ENCODE data around the gene APOB. TPM values are rescaled to one million over a fixed set of nuclear protein-coding genes. Genes with fewer than 3 reads are reported as not detected.

APOB gene
- total and polyA plus RNA-seq, 2 of the 13 experiments (the other 11 are each of a cell fraction or from before 2014, with no cell fraction given), result 1,569 to 2,515 TPM

DNA sequence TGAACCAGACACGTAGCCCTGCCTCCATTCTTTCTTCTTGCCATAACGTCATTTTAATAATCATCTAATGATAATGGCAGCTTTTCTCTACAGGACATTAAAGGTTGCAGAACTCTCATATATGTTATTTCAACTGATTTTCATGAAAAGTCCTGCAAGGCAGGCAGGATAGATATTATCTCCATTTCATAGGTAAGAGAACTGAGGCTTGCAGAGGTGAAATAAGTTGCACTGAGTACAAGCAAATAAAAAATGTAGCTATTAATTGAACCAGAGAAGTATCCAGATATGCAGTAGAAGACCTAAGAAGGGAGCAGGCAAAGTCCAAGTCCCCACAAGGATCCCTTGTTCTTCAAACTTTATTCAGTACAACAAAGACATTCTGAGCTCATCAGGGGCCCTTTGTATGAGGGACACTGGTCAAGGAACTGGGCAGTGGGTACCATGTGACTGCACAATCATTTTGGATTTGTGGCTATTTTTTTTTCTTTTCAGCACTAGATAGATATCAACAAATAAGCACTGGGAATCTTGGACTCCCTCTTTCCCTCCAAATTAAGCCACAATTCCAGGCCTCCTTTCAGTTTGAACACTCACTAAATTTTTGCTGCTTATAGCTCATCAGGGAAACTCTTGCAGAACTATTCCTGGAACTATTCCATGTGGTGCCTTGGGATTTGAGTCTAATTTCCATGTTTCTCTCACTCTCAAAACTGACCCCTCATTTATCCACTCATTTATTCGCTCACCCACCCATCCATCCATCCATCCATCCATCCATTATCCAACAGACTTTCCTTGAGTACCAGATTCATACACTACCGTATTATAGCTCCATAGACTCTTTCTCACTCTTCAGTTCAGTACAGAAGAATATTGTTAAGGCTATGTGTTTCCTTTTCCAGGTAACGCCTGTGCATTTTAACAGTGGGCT, 44.6 kb downstream of the APOB start (continued):
- TF ChIP-seq, protein P1, sequence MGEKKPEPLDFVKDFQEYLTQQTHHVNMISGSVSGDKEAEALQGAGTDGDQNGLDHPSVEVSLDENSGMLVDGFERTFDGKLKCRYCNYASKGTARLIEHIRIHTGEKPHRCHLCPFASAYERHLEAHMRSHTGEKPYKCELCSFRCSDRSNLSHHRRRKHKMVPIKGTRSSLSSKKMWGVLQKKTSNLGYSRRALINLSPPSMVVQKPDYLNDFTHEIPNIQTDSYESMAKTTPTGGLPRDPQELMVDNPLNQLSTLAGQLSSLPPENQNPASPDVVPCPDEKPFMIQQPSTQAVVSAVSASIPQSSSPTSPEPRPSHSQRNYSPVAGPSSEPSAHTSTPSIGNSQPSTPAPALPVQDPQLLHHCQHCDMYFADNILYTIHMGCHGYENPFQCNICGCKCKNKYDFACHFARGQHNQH (CRISPR knock-in tag; IDR thresholded peaks at IDR 0.05), result no peak
- TF ChIP-seq ZNF605 (CRISPR knock-in tag; IDR thresholded peaks at IDR 0.05), result peak; percentile 59; the same call in 1 of the 2 replicates
- 0 out of 2 replicates have a peak, but pooled peaks have one; percentile 31 for TF ChIP-seq ZNF383 (CRISPR knock-in tag; IDR thresholded peaks at IDR 0.05; ENCODE audit: borderline replicate concordance)
- TF ChIP-seq, protein P2, sequence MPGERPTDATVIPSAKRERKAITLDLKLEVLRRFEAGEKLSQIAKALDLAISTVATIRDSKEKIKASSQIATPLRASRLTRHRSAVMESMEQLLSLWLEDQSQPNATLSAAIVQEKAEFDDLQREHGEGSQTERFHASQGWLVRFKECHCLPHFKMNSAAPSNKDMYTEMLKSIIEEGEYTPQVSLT (CRISPR knock-in tag; IDR thresholded peaks at IDR 0.05; ENCODE audit: borderline replicate concordance, low read depth), result peak; percentile 16; the same call in 1 of the 2 replicates
- no peak for TF ChIP-seq ZNF256 (CRISPR knock-in tag; conservative IDR thresholded peaks at IDR 0.05)
- TF ChIP-seq THAP11 (CRISPR knock-in tag; IDR thresholded peaks at IDR 0.05), result no peak
- 0 out of 2 replicates have a peak, but pooled peaks have one; percentile 38 for TF ChIP-seq REL (CRISPR knock-in tag; conservative IDR thresholded peaks at IDR 0.05)
- TF ChIP-seq, protein P3, sequence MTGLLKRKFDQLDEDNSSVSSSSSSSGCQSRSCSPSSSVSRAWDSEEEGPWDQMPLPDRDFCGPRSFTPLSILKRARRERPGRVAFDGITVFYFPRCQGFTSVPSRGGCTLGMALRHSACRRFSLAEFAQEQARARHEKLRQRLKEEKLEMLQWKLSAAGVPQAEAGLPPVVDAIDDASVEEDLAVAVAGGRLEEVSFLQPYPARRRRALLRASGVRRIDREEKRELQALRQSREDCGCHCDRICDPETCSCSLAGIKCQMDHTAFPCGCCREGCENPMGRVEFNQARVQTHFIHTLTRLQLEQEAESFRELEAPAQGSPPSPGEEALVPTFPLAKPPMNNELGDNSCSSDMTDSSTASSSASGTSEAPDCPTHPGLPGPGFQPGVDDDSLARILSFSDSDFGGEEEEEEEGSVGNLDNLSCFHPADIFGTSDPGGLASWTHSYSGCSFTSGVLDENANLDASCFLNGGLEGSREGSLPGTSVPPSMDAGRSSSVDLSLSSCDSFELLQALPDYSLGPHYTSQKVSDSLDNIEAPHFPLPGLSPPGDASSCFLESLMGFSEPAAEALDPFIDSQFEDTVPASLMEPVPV (CRISPR knock-in tag; IDR thresholded peaks at IDR 0.05), result 0 out of 2 replicates have a peak, but pooled peaks have one; percentile 21
- TF ChIP-seq, protein P4, sequence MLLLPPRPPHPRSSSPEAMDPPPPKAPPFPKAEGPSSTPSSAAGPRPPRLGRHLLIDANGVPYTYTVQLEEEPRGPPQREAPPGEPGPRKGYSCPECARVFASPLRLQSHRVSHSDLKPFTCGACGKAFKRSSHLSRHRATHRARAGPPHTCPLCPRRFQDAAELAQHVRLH (CRISPR knock-in tag; IDR thresholded peaks at IDR 0.05; ENCODE audit: borderline replicate concordance, low read depth), result 0 out of 2 replicates have a peak, but pooled peaks have one; percentile 2
- peak; percentile 66; the same call in 1 of the 2 replicates for TF ChIP-seq REPIN1 (CRISPR knock-in tag; IDR thresholded peaks at IDR 0.05; ENCODE audit: borderline replicate concordance, low read depth)
- peak; percentile 97 for TF ChIP-seq SRSF4 (IDR thresholded peaks at IDR 0.05; ENCODE audit: low read depth, low read length, poor library complexity, severe bottlenecking)
- peak; percentile 79 for TF ChIP-seq SSRP1 (CRISPR knock-in tag; IDR thresholded peaks at IDR 0.05)
- TF ChIP-seq CBX1 (IDR thresholded peaks at IDR 0.05; ENCODE audit: low read depth), result peak; percentile 30
- TF ChIP-seq, protein P5, sequence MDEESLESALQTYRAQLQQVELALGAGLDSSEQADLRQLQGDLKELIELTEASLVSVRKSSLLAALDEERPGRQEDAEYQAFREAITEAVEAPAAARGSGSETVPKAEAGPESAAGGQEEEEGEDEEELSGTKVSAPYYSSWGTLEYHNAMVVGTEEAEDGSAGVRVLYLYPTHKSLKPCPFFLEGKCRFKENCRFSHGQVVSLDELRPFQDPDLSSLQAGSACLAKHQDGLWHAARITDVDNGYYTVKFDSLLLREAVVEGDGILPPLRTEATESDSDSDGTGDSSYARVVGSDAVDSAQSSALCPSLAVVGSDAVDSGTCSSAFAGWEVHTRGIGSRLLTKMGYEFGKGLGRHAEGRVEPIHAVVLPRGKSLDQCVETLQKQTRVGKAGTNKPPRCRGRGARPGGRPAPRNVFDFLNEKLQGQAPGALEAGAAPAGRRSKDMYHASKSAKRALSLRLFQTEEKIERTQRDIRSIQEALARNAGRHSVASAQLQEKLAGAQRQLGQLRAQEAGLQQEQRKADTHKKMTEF (CRISPR knock-in tag; IDR thresholded peaks at IDR 0.05), result peak; percentile 2; the same call in 1 of the 2 replicates
- peak; percentile 27; the same call in 1 of the 2 replicates for TF ChIP-seq PRMT3 (CRISPR knock-in tag; IDR thresholded peaks at IDR 0.05; ENCODE audit: borderline replicate concordance, low read depth)
- no peak for TF ChIP-seq ZNF260 (CRISPR knock-in tag; IDR thresholded peaks at IDR 0.05; ENCODE audit: borderline replicate concordance, low read depth)
- peak; percentile 68; the same call in 1 of the 2 replicates for TF ChIP-seq NCOA1 (CRISPR knock-in tag; IDR thresholded peaks at IDR 0.05)
- TF ChIP-seq SNRNP70 (IDR thresholded peaks at IDR 0.05; ENCODE audit: low read depth, low read length), result peak; percentile 85; the same call in 1 of the 2 replicates

Data from HepG2 (cell line).